GM19452 (cell line): ENCODE measurements around the gene ZNHIT3.
"Not testable (repeated sequence)": the region's sequence is repeated elsewhere in the genome, so short reads cannot be mapped to it uniquely, and the experiment has no call there.

ENCODE experiments used
- ATAC-seq: cut with Tn5 transposase; IDR thresholded peaks from one replicate; pipeline ENCODE4 v1.9.1; 2021; ENCODE audit not compliant: unreplicated experiment

Gene ZNHIT3

DNA sequence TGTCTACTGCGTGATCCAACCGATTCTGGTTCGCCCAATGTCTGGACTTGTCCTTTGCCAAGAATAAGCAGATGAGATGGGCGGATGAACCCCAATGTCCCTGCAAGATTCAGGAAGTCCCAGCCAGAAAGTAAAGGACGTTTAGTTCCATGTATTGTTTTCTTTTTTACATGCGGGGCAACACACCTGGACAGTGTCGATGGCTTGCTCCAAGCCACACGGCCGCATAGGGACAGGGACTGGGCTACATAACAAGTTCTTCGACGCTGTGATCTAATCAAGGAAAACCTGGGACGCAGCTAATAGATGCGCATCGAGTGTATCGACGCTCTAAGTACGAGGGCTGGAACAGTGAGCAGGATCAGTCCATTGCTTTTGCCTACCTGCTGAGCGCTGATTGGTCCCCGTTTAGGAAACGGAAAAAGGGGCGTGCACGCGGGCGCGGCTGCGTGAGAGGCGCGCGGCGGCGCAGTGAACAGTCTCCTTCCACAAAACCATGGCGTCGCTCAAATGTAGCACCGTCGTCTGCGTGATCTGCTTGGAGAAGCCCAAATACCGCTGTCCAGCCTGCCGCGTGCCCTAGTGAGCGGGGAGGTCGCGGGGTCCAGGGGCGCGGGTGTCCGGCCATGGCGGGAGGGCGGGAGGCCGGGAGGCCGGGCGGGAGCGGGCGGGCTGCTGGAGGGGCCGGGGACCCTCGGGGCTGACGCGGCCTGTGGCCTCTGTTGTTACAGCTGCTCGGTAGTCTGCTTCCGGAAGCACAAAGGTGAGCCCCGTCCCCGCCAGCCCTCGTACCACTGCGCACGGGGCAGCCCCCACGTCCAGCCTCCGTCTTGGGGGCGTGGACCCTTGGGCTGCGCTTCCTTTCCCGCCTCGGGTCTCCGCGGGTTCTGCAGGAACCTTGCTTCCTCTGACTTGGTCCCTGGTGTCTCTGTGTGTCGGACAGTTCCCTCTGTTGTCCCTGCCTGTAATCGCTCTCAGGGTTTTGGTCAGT lies at the start of gene ZNHIT3:
Gene ZNHIT3 (plus strand): TSS at position 478 of the 991 bp plus-strand sequence. CDS start 19 bp downstream, at position 497.
- ATAC-seq, result peak; percentile 79

DNA sequence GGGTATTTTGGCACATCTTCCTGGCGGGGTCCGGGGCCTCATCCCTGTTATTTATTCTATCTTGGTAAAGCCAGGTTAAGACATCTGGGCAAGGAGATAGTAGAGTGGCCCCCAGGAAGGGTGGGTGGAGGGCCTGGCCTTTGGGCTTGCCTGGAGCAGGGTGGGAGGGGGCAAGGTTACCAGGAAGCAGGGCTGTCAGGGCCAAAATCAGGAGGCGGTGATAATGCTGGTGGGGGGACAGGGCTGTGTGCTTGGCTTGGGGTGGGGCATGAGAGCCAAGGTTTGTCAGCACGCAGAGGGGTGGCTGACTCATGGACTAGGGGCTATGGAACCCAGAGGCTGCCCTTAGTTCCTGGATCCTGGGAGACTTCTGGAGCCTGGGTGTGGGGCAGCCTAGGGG lies 44.7 kb upstream of the ZNHIT3 start:
- not testable (repeated sequence) for ATAC-seq

GRCh38 chr17:36443777-36444176 lies 42.7 kb upstream of the ZNHIT3 start:
- ATAC-seq, result no peak

GRCh38 chr17:36449997-36450396 lies 36.5 kb upstream of the ZNHIT3 start:
- not testable (repeated sequence) for ATAC-seq

DNA sequence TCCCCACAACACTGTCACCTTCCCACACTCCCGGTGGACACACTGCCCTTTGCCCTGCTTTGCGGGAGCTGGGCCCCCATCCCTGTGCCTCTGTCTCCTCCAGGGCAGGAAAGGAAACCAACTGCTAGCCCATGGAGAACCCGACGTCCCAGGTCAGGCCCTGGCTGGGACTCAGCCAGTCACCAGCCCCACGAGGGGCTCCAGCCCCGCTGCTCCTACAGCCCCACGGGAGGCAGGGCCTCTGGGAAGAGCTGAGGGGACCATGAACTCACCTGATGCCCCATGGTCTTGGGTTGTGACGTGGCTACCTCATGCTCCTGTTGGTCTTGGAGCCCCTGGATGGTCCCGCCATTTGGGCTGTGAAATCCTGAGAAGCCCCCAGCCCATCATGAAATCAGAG lies 33.6 kb upstream of the ZNHIT3 start:
- ATAC-seq, result not testable (repeated sequence)

DNA sequence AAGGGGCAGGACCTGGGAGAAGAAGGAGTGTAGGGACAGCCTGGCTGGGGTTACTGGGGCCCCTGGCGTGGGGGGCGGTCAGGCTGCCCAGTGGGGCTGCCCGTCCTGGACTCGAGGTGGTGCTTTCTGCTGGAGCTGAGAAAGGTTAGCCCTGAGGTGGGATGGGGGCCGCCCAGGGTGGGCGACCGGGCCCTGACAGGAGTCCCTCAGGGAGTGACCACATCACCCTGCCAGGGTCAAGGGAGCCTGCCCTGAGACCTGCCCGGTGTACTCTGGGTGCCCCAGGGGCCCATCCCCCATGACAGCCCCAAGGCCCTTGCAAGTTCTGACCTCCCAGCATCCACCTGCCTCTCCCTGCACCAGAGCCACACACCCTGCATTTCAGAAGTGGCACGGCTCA lies 28.8 kb upstream of the ZNHIT3 start:
- not testable (repeated sequence) for ATAC-seq

- ATAC-seq, result no peak
Measured at GRCh38 chr17:36459045-36459444, 27.4 kb upstream of the ZNHIT3 start.

GRCh38 chr17:36459601-36460000 lies 26.9 kb upstream of the ZNHIT3 start:
- ATAC-seq, result no peak

DNA sequence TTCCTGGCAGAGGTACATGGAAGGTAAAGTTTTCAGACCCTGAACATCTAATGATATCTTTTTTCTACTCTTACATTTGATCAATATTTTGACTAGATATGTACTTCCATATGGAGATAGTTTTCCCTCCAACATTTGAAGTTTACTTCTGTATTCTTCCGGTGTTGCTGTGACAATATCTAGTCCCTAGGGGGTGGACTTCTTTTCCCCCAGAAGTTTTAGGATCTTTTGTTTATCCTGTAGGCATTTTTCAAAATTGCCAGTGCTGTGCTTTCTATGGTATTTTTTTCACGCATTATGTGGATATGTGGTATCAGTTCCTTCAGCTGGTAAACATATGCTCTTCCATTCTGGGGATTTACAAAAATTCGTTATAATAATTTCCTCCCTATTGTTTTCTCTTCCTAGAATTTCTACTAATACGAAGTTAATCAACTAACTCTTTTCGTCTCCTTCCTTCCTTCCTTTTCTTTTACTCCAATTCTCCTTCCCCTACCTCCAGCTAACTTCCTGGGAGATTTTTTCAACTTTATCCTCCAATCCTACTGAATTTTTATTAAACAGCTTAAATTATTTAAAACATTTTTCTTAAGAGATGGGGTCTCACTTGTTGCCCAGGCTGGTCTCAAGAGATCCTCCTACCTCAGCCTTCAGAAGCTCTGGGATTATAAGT lies 26.1 kb upstream of the ZNHIT3 start:
- ATAC-seq, result no peak

GRCh38 chr17:36461330-36462110 lies 25.0 kb upstream of the ZNHIT3 start:
- ATAC-seq, result no peak

DNA sequence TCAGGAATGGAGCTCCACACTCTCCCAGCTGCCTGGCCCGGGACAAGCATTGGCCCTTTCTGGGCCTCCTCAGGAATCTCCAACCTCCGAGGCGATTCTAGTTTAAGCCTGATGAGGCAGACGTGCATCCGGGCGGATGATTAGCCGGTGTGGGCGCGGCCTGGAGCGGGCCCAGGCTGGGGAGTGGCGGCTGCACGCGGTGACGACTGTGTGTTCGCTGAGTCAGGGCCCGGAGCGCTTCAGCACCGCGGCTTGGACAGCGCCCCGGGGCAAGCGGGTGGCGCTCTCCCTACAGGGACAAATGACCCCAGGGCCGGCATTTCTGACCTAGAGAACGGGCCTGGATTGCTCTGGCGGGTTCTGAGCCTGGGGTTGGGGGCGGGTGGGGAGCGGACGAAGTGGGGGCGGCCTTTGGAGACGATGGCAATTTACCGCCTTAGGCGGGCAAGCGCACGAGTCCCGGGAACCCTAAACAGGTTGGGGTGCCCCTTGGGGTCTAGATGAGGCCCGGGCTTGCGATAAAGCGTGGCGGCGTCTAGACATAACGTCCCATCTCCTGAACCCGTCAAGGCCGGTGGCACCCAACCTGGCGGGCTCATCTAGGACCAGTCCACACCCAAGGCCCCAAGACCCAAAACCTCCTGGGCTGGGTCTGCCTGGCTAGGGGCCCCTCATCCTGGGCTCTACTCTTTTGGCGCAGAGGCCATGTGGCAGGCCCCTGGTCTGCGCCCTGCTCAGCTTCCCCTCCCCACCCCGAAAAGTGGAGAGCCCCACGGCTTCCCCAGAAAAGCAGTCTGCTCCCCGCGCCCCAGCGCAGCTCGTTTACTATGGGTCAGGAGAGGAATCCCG lies 22.3 kb upstream of the ZNHIT3 start:
- no peak for ATAC-seq

DNA sequence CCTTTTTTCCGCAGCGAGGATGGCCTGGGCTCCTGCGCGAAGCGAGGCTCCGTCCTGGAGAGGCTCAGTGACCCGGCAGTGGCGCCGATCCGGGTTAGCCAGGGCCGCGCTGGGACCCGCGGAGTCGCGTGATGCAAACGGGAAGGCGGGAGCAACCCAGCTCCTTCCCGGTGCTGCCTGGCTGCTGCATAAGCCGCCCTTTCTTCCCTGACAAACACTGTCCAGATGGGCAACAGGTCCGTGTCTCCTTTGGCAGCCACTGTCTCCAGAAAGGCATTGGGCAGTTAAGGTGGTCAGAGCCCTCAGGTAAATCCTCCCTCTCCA lies 21.8 kb upstream of the ZNHIT3 start:
- ATAC-seq, result no peak

DNA sequence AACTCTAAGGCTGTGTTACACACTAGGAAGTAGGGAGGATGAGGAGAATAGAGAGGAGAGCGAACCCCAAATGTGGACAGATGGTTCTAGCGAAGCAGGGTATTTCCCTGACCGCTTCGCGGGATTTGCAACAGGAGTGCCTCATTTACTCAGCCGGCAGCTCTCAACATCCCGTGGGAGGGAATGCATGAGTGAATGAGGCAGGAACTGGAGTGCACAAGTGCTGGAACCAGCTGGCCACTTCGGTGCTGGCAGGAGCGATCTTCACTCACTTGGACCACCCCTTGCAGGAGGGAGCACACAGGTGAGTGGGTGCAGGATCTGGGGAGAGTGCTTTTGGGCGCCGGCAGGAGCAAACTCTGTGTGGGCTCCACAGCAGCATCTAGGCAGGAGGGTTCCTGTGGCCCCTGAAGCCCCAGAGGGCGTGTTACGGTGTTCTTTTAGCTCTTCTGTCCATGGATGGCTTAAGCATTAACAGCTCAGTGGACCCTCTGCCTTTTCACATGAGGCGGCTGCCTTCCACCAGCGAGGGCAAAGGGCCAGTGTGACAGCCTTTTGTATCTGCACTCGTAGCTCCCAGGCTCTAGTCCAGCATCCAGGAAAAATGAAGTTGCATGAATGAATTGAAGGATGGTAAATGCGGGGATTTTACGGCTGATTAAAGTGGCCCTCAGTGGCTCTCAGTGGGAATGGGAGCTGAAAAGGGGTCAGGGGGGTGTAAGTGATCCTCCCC lies 17.4 kb upstream of the ZNHIT3 start:
- ATAC-seq, result no peak

- no peak for ATAC-seq
Measured at GRCh38 chr17:36469733-36470132, 16.7 kb upstream of the ZNHIT3 start.

DNA sequence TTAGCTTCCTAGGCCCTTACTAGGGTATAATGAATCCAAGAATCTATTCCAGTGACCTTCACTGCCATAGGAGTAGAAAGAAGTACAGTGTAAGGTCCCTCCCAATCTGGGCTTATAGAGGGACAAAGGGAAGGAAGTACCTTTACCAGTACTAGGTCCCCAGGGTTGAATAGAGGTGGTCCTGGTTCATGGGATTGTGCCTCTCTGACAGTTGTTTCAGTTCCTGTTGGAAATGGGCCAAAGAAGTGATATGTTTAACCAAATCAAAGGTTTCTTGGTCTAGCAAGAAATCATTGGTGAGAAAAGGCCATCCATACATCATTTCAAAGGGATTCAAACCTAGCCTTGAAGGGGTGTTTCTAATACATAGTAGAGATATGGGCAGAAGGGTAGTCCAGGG lies 16.0 kb upstream of the ZNHIT3 start:
- ATAC-seq, result no peak

DNA sequence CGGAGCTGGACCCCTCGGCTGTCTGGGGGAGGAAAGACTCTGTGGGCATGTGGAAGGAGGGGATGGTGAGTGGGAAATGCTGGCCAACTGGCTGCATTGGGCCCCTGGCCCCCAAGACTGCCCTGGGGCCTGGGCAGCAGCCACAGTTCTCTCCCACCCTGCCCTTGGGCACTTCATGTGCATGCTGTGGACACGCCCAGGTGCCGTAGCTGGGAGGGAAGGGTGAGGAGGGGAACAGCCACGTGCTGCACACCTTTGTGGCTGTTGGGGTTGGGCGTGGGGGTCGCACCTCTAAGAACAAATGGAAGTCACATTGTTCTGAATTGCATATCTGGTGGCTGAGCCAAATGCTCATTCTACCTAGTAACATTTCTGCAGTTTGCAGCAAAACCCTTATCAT lies 11.9 kb upstream of the ZNHIT3 start:
- no peak for ATAC-seq

- no peak for ATAC-seq
Measured at GRCh38 chr17:36475346-36475970, 11.0 kb upstream of the ZNHIT3 start.

GRCh38 chr17:36481829-36482228 lies 4.7 kb upstream of the ZNHIT3 start:
- no peak for ATAC-seq
